Astrocyte of the spinal cord (primary cell): ENCODE data around the gene CHST3.

Experiments used
- DNase-seq: peaks from one replicate; pipeline ENCODE4 v3.0.0; 2011; ENCODE audit warnings: low read depth, low spot score
- H3K4me3 ChIP-seq: 2 replicates; pipeline ENCODE4 v1.5.1; 2011; ENCODE audit warnings: low read depth, mild to moderate bottlenecking, low read length, moderate library complexity
- in situ Hi-C: cut with HindIII; loops from 2 replicates; pipeline ENCODE4 v1.10.0; 2017; ENCODE audit warnings: low sequenced_read_pairs
- TF ChIP-seq, protein P1 (sequence below): IDR thresholded peaks from 2 replicates; pipeline ENCODE4 v1.5.1; 2012; ENCODE audit warnings: low read depth, mild to moderate bottlenecking, low read length, inconsistent platforms

The CHST3 gene

DNA sequence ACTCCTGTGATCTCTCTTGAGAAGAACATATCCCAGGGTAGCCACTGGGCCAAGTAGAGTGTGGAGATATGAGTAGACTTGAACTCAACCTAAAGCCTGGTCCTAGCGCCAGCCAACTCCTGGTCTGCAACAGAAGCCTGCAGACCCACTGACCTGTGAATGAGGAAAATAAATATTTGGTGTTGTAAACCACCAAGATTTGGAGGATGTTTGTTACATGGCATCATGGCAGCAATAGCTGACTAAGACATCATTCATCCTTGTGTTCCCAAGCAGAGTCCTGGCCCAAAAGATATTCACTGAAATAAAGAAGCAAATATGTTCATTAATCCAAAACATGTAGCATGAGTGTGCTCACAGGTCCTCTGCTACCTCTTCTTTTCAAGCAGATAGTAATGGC is 26.0 kb upstream of the CHST3 start:
- in situ Hi-C loops, result no loop called here
- no peak for DNase-seq
- no peak overlapping the region for H3K4me3 ChIP-seq
- TF ChIP-seq, protein P1, sequence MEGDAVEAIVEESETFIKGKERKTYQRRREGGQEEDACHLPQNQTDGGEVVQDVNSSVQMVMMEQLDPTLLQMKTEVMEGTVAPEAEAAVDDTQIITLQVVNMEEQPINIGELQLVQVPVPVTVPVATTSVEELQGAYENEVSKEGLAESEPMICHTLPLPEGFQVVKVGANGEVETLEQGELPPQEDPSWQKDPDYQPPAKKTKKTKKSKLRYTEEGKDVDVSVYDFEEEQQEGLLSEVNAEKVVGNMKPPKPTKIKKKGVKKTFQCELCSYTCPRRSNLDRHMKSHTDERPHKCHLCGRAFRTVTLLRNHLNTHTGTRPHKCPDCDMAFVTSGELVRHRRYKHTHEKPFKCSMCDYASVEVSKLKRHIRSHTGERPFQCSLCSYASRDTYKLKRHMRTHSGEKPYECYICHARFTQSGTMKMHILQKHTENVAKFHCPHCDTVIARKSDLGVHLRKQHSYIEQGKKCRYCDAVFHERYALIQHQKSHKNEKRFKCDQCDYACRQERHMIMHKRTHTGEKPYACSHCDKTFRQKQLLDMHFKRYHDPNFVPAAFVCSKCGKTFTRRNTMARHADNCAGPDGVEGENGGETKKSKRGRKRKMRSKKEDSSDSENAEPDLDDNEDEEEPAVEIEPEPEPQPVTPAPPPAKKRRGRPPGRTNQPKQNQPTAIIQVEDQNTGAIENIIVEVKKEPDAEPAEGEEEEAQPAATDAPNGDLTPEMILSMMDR, result no peak

DNA sequence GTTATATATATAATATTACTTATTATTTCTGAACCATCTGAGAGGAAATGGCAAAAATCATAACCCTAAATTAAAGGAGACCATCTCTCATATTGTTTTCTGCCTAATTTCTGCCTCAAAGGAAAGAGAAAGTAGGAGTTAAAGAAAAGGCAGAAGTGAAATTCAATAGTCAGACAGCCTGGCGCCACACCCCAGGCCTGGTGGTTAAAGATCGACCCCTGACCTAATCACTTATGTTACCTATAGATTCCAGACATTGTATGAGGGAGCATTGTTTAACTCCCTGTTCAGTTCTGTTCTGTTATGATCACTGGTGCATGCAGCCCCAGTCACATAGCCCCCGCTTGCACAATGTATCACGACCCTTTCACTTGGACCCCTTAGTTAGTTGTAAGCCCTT is 24.9 kb upstream of the CHST3 start:
- in situ Hi-C loops, result no loop called here
- TF ChIP-seq, protein P1, result no peak
- H3K4me3 ChIP-seq, result no peak overlapping the region
- no peak for DNase-seq

DNA sequence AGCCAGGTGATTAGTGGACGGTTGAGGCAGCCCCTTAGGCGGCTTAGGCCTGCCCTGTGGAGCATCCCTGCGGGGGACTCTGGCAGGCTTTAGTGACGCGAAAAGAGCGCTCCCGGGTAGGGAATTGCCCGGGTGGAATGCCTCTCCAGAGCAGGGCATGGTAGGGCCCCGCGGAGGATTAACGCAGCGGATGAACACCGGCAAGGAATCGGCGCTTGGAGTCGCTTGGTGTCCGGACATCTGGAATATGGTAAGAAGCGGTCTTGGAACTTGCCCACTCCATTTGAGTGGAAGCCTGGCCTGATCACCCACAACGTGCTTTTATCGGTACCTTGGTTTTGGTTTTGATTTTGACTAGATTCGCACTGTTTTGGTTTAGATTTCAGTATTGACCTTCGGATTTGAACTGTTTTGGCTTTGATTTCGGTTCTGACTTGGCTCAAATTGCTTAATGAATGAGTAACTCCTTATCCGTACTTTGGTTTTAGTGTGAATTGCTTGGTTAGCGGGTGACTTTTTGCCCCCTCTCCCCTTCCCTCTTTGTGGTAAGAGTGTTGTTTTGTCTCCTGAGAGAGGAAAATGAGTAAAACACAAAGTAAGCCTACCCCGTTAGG is 24.2 kb upstream of the CHST3 start:
- H3K4me3 ChIP-seq, result no peak overlapping the region
- no peak for DNase-seq
- in situ Hi-C loops, result no loop called here
- TF ChIP-seq, protein P1, result no peak

DNA sequence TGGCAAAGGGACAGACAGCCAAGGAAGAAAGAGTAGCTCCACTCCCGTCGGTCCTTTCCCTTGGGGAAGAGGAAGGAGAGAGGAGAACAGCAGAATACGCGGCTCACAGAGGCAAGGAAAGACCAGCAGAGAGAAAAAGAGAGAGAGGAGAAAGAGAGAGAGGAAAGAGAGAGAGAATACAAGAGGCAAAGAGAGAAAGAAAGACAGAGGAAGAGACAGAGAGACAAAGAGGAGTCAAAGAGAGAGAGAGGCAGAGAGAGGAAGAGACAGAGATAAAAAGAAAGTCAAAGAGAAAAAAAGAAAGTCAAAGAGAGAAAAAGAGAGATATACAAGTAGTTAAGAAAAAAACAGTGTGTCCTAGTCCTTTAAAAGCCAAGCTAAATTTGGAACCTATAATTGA is 23.4 kb upstream of the CHST3 start:
- TF ChIP-seq, protein P1, result no peak
- in situ Hi-C loops, result no loop called here
- no peak overlapping the region for H3K4me3 ChIP-seq

DNA sequence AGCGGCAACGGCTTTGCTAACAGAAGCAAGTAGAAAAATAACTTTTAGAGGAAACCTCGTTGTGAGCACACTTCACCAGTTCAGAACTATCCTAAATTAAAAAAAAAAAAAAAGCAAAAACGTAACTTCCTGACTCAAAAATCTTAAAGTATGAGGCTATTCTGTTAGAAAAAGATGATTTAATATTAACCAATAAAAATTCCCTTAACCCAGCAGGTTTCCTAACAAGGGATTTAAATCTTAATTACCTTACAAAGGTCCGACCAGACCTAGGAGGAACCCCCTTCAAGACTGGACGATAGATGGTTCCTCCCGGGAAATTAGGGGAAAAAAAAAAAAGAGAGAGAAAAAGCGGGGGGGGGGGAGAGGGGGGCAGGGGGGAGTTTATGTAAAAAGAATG is 22.9 kb upstream of the CHST3 start:
- TF ChIP-seq, protein P1, result no peak
- no peak for DNase-seq
- in situ Hi-C loops, result no loop called here

More for the DNA sequence above, 23.4 kb upstream of the CHST3 start:
- DNase-seq, result no peak

DNA sequence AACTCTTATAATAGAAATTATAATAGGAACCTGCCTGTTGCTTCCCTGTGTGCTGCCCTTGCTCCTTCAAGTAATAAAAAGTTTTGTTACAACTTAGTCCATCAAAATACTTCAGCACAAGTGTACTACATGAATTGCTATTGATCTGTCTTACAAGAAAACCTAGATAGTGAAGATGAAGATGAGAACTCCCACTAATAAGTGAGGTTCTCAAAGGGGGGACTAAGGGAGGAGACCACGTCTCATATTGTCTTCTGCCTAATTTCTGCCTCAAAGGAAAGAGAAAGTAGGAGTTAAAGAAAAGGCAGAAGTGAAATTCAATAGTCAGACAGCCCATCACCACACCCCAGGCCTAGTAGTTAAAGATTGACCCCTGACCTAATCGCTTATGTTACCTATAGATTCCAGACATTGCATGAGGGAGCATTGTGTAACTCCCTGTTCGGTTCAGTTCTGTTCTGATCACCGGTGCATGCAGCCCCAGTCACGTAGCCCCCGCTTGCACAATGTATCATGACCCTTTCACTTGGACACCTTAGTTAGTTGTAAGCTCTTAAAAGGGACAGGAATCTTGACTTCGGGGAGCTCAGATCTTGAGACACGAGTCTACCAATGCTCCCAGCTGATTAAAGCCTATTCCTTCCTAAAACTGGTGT is 18.2 kb upstream of the CHST3 start:
- in situ Hi-C loops, result no loop called here
- no peak overlapping the region for H3K4me3 ChIP-seq
- TF ChIP-seq, protein P1, result no peak
- DNase-seq, result peak; percentile 25

More for the DNA sequence above, 22.9 kb upstream of the CHST3 start:
- H3K4me3 ChIP-seq, result no peak overlapping the region
